Endothelial cell of umbilical vein (primary cell): ENCODE data around the gene FAM117B. TPM values are rescaled to one million over a fixed set of nuclear protein-coding genes. Genes with fewer than 3 reads are reported as not detected.

Experiments used
- BruUV-seq: library from RNA; stranded (reverse); fragments of 400-500 nt; replicated peaks from 2 replicates; lab custom pipeline; 2021; lab: Mats Ljungman, UMichigan
- CTCF ChIA-PET: fragments of 300-600, 350-600 bp; sonication (Branson Sonifier 250); formaldehyde crosslinking; loops from one replicate; lab custom pipeline; 2021; ENCODE audit warnings: antibody characterized with exemption, inconsistent platforms; lab: Charles Lee
- POLR2A ChIA-PET: fragments of 300-600, 350-600 bp; sonication (Branson Sonifier 250); formaldehyde crosslinking; loops from one replicate; lab custom pipeline; 2021; ENCODE audit warnings: antibody characterized with exemption, inconsistent platforms; lab: Charles Lee
- DNase-seq: peaks from one replicate; pipeline ENCODE4 v3.0.0-alpha.2; 2011; ENCODE audit warnings: low read depth, low spot score
- FAIRE-seq: peaks from 2 replicates; lab custom pipeline; 2011; peaks lifted over from hg19 to GRCh38; lab: Jason Lieb, UNC
- H2AFZ ChIP-seq: 2 replicates; pipeline ENCODE4 v1.6.0; 2012; ENCODE audit warnings: low read depth, low read length, control low read depth, inconsistent platforms
- H3K27ac ChIP-seq: 2 replicates; pipeline ENCODE4 v1.5.1; 2011; ENCODE audit warnings: low read depth, mild to moderate bottlenecking, control low read depth, low read length, moderate library complexity; ENCODE audit not compliant: insufficient read depth
- H3K27me3 ChIP-seq, 2 experiments: 2 replicates each; pipeline versions ENCODE4 v1.6.0 to v1.6.1; 2011; ENCODE audit warnings: low read length in 2 of 2, mixed read lengths in 1 of 2; ENCODE audit not compliant: control insufficient read depth in 2 of 2, insufficient read depth in 2 of 2
- H3K36me3 ChIP-seq, 2 experiments: 2 replicates in 1 of 2; 3 replicates in 1 of 2; pipeline ENCODE4 v1.5.1; 2011; ENCODE audit warnings: low read length in 2 of 2, mild to moderate bottlenecking in 1 of 2, moderate library complexity in 1 of 2; ENCODE audit not compliant: control insufficient read depth in 2 of 2, insufficient read depth in 2 of 2; ENCODE audit errors: extremely low read depth in 1 of 2
- H3K4me1 ChIP-seq: 3 replicates; pipeline ENCODE4 v1.5.1; 2011; ENCODE audit warnings: mild to moderate bottlenecking, low read length; ENCODE audit not compliant: control insufficient read depth, insufficient read depth; ENCODE audit errors: extremely low read depth
- H3K4me2 ChIP-seq: 2 replicates; pipeline ENCODE4 v1.6.1; 2011; ENCODE audit warnings: low read length, control low read depth, mixed read lengths; ENCODE audit not compliant: insufficient read depth
- H3K4me3 ChIP-seq, 3 experiments: fragments of 200-600 bp in 1 of 3; sonication (generic), shearing (Covaris generic) in 1 of 3; replicated peaks in 1 of 3; 2 replicates each; pipeline ENCODE4 v1.5.1; 2011 to 2016; ENCODE audit warnings: control low read depth in 3 of 3, low read length in 3 of 3, mild to moderate bottlenecking in 2 of 3, inconsistent platforms in 1 of 3, low read depth in 1 of 3, moderate library complexity in 1 of 3; ENCODE audit not compliant: insufficient read depth in 1 of 3
- H3K79me2 ChIP-seq: 2 replicates; pipeline ENCODE4 v1.6.0; 2012; ENCODE audit warnings: low read length, inconsistent platforms; ENCODE audit not compliant: control insufficient read depth, insufficient read depth
- H3K9ac ChIP-seq: replicated peaks from 2 replicates; pipeline ENCODE3; 2011; ENCODE audit warnings: low read length, control low read depth; ENCODE audit not compliant: insufficient read depth; ENCODE audit errors: extremely low read depth
- H3K9me1 ChIP-seq: replicated peaks from 3 replicates; pipeline ENCODE4 v1.6.0; 2011; ENCODE audit warnings: mild to moderate bottlenecking, low read length; ENCODE audit not compliant: control insufficient read depth, insufficient read depth; ENCODE audit errors: extremely low read depth
- H3K9me3 ChIP-seq: replicated peaks from 2 replicates; pipeline ENCODE4 v1.5.1; 2012; ENCODE audit warnings: low read length, inconsistent platforms; ENCODE audit not compliant: control insufficient read depth, insufficient read depth
- H4K20me1 ChIP-seq: replicated peaks from 2 replicates; pipeline ENCODE3; 2011; ENCODE audit warnings: mild to moderate bottlenecking, low read length; ENCODE audit not compliant: control insufficient read depth, insufficient read depth; ENCODE audit errors: extremely low read depth
- EZH2 ChIP-seq: IDR thresholded peaks from 2 replicates; pipeline ENCODE4 v1.6.1; 2012; ENCODE audit warnings: borderline replicate concordance, low read depth, mild to moderate bottlenecking, moderate library complexity, low read length, inconsistent platforms; ENCODE audit not compliant: severe bottlenecking
- FOS ChIP-seq: IDR thresholded peaks from 2 replicates; pipeline ENCODE4 v1.6.1; 2011; ENCODE audit warnings: mild to moderate bottlenecking, low read length, moderate library complexity, borderline replicate concordance; ENCODE audit not compliant: insufficient read depth
- GATA2 ChIP-seq: IDR thresholded peaks from 2 replicates; pipeline ENCODE4 v1.7.0; 2011; ENCODE audit warnings: low read depth, mild to moderate bottlenecking, moderate library complexity, mixed read lengths, low read length; ENCODE audit not compliant: insufficient read length, insufficient read depth
- JUN ChIP-seq: IDR thresholded peaks from 2 replicates; pipeline ENCODE4 v1.6.1; 2011; ENCODE audit warnings: borderline replicate concordance, low read depth; ENCODE audit not compliant: insufficient read length, insufficient read depth
- MYC ChIP-seq: IDR thresholded peaks from one replicate; pipeline ENCODE4 v1.6.1; 2011; ENCODE audit warnings: mild to moderate bottlenecking, low read depth, low read length
- POLR2A ChIP-seq: IDR thresholded peaks from 2 replicates; pipeline ENCODE4 v1.6.1; 2012; ENCODE audit warnings: low read depth, mild to moderate bottlenecking, control low read depth, low read length
- POLR2AphosphoS5 ChIP-seq: IDR thresholded peaks from 2 replicates; pipeline ENCODE4 v1.6.1; 2012; ENCODE audit warnings: low read depth, mild to moderate bottlenecking, control low read depth, low read length, moderate library complexity; ENCODE audit not compliant: insufficient read depth
- dilution Hi-C: fragments of 300-500 bp; cut with MboI; formaldehyde crosslinking; loops from one replicate; pipeline ENCODE4 v1.15.0; 2019; ENCODE audit warnings: low sequenced_read_pairs; ENCODE audit not compliant: extremely low pct_ligation_motif_present
- intact Hi-C: fragments of 100-400 bp; cut with micrococcal nuclease; formaldehyde crosslinking; loops from one replicate; pipeline ENCODE4 v1.10.0; 2022
- polyA plus RNA-seq, 4 experiments: library from polyadenylated mRNA; depleted of rRNA in 3 of 4; stranded (reverse) in 3 of 4; unstranded in 1 of 4; fragments of >200 nt; gene quantifications; 2 replicates each; pipeline versions ENCODE4 v1.2.1 to v1.2.3, GENCODE V29; 2011 to 2012; ENCODE audit warnings: missing spikeins in 1 of 4
- total RNA-seq: library from RNA; stranded (reverse); gene quantifications from 2 replicates; pipeline ENCODE4 v1.2.3, GENCODE V29; 2021
- TF ChIP-seq, protein P1 (sequence below), 2 donors: IDR thresholded peaks; 1 replicate in 1 of 2; 2 replicates in 1 of 2; pipeline ENCODE4 v1.5.1; 2011; ENCODE audit warnings: low read length in 2 of 2, mild to moderate bottlenecking in 2 of 2, moderate library complexity in 2 of 2, control low read depth in 1 of 2, inconsistent platforms in 1 of 2, low read depth in 1 of 2; ENCODE audit not compliant: insufficient read depth in 1 of 2; ENCODE audit errors: extremely low read depth in 1 of 2
- TF ChIP-seq, protein P2 (sequence below): IDR thresholded peaks from 2 replicates; pipeline ENCODE4 v1.6.1; 2011; ENCODE audit not compliant: insufficient read depth, insufficient read length

The FAM117B gene
- total and polyA plus RNA-seq, 2 donors (not counting 3 experiments of a cell fraction or from before 2014, with no cell fraction given): 1.3 to 7.0 TPM

DNA sequence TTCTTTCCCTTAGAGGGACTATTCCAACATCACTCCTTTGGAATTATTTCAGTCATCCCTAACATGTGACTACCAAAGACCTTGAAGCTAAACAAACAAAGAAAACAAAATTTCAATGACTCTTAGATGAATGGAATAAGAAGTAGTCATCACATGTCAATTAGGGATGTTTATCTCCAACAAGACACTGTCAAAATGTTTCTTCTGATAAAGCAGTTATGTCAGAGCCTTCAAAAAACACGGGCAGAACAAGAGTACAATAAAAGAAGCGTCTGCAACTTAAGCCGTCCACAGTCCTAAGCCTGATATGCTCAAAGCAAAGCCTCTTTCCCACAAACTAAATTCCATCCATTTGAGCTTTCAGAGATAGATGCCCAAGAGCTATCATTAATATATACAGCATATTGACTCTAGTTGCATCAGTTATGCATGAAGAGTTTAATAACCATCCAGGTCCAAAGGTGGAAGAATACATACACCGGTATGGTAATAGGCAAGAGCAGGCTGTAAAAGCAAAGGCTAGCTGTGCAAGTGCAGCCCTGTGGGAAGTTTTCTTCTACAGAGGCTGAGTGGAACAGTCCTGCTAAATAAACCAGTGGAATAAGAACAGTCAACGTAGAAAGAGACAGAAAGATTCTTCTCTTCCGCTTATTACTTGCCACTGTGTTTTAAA is 138.7 kb downstream of the FAM117B start:
- Histone ChIP-seq H3K36me3 (no peaks in the 10 kb centered on the region), H3K4me3 (no peak overlapping the region), H3K79me2 (no peaks in the 10 kb centered on the region), H3K4me1 (no peaks in the 10 kb centered on the region), H2AFZ (no peak overlapping the region), H3K9ac (no peak overlapping the region), H3K4me2 (no peak overlapping the region), H3K27me3 (no peaks in the 10 kb centered on the region), H3K9me3 (no peaks in the 10 kb centered on the region), H3K27ac (no peak overlapping the region), H3K9me1 (no peaks in the 10 kb centered on the region), H4K20me1 (no peaks in the 10 kb centered on the region)
- intact Hi-C loops (no loop called here), dilution Hi-C loops (no loop called here)
- FAIRE-seq: peak; percentile 21
- no peak for DNase-seq
- TF ChIP-seq, protein P1, sequence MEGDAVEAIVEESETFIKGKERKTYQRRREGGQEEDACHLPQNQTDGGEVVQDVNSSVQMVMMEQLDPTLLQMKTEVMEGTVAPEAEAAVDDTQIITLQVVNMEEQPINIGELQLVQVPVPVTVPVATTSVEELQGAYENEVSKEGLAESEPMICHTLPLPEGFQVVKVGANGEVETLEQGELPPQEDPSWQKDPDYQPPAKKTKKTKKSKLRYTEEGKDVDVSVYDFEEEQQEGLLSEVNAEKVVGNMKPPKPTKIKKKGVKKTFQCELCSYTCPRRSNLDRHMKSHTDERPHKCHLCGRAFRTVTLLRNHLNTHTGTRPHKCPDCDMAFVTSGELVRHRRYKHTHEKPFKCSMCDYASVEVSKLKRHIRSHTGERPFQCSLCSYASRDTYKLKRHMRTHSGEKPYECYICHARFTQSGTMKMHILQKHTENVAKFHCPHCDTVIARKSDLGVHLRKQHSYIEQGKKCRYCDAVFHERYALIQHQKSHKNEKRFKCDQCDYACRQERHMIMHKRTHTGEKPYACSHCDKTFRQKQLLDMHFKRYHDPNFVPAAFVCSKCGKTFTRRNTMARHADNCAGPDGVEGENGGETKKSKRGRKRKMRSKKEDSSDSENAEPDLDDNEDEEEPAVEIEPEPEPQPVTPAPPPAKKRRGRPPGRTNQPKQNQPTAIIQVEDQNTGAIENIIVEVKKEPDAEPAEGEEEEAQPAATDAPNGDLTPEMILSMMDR (IDR thresholded peaks at IDR 0.05; ENCODE audit: extremely low read depth in 1 of 2, insufficient read depth in 1 of 2, low read depth in 1 of 2, low read length in 2 of 2): no peak
- TF ChIP-seq, protein P2, sequence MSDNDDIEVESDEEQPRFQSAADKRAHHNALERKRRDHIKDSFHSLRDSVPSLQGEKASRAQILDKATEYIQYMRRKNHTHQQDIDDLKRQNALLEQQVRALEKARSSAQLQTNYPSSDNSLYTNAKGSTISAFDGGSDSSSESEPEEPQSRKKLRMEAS: no peak
- TF ChIP-seq JUN (no peak), FOS (no peak), POLR2A (no peak), EZH2 (no peak), MYC (no peak), POLR2AphosphoS5 (no peak), GATA2 (no peak)
- CTCF ChIA-PET: no interaction called here
- BruUV-seq: no TSS peak
- POLR2A ChIA-PET: no interaction called here
